D341Med (cell line): ENCODE data around the gene PBXIP1.
A peak's percentile ranks its signal among the peaks of the same experiment; 100 is the strongest.
"Not testable (repeated sequence)": the region's sequence is repeated elsewhere in the genome, so short reads cannot be mapped to it uniquely, and the experiment has no call there.

Source experiments
- DNase-seq: peaks from one replicate; pipeline ENCODE4 v3.0.0; 2012; ENCODE audit warnings: low spot score

Gene PBXIP1

DNA sequence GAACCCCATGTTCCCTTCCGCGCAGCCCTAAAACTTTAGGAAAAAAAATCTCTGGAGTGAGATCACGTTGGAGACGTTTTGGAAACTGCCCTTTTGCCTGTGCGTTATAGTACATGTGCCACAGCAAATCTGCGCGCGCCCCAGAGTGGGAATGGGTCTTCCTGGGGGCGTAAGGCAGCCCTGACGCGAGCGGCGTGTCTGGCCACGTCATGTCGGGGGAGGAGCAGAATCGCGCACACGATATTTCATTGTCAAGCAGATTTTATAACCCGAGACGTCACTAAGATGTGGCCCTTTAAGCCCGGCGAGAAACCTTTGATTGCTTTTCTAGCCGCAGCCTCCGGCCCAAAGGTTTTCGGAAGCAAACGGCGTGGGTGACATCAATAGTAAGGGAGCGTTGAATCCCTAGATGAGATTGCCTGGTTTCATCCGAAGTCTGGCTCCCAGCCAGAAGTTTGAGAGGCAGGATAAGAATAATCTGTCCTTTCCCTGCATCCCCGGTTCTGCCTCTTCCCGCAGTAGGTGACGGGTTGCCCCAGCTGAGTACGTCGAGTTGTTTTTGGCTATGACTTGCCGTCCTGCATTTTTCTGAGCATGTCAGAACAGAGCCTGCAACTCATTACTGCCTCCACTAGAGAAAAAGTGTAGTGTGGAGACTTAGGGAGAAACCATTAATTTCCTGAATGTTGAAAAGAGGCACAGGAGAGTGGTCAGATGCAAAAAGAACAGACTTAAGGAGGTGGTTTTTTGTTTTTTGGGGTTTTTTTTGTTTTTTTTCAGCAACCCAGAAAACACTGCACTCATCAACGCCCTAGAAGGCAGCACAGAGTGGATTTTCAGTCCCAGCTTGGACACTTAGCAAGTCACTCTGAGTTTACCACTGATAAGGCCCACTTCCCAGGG lies 18.6 kb downstream of the PBXIP1 start:
- DNase-seq, result peak; percentile 95

DNA sequence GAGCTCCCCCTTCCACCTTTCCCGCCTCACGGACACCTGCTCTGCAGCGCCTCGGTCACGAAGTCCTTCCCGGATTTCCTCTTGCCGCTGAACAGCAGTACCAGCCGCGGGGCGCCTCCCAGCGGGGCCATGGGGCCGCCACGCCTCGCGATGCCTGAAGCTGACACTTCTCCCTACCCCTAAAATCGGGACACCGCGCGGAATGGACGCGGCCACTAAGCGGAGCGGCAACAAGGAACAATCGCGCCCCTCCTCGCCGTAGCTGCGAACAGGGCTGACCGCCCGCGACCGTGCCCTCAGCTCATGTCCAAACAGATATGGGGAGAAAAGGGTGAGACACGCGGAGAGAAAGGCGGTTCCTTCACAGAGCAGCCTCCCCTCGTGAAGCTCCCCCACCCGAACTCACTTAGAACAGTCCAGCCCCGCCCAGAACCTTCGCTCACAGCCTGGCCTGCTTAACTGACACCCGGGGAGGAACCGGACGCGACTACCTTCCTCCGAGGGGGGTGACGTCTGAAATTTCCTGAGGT lies 19.3 kb downstream of the PBXIP1 start, which contains the start of gene PMVK:
Gene PMVK, minus strand, starts transcription at position 165 of the 530 bp plus-strand sequence. Its CDS starts 34 bp downstream, at position 131.
- peak; percentile 97 for DNase-seq

DNA sequence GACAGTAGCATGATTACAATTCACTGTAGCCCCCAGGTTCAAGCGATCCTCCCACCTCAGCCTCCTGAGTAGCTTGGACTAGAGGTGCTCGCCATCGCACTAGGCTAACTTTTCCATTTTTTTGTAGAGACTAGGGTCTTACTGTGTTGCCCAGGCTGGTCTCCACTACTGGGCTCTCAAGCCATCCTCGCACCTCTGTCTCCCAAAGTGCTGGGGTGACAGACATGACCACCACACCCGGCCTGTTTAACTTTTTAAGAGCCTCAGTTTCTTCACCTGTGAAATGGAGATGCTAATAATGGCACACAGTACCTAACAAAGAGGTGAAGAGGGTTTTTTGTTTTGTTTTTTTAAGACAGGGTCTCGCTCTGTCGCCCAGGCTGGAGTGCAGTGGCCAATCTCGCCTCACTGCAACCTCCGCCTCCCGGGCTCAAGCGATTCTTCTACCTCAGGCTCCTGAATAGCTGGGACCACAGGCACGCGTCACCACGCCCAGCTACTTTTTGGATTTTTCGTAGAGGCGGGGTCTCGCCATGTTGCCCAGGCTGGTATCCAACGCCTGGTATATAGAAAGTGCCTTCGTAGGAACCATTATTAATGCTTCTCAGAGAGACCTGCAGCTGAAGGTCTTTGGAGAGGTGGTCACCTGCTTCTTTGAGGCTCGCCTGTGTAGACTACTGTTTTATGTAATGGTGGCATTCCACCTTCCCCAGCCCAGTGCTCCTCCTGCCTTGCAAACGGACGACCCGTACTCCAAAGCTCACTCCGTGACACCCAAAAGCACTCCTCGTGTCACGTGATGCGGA lies 19.9 kb downstream of the PBXIP1 start:
- no peak for DNase-seq

DNA sequence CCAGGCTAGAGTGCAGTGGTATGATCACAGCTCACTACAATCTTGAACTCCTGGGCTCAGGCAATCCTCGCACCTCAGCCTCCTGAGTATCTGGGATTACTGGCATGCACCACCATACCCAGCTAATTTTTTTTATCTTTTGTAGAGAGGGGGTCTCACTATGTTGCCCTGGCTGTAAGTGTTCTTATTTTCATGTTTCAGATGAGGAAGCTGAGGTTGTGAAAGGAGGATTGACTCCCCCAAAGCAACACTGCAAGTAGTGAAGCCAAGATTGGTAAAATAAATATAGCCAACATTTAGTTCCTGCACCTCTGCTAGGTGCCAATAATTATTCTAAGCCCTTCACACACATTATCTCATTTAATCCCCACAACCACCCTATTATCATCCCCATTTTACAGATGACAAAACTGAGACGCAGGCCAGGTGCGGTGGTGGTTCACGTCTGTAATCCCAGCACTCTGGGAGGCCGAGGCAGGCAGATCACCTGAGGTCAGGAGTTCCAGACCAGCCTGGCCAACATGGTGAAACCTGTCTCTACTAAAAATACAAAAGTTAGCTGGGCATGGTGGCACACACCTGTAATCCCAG lies 21.4 kb downstream of the PBXIP1 start:
- DNase-seq, result no peak

DNA sequence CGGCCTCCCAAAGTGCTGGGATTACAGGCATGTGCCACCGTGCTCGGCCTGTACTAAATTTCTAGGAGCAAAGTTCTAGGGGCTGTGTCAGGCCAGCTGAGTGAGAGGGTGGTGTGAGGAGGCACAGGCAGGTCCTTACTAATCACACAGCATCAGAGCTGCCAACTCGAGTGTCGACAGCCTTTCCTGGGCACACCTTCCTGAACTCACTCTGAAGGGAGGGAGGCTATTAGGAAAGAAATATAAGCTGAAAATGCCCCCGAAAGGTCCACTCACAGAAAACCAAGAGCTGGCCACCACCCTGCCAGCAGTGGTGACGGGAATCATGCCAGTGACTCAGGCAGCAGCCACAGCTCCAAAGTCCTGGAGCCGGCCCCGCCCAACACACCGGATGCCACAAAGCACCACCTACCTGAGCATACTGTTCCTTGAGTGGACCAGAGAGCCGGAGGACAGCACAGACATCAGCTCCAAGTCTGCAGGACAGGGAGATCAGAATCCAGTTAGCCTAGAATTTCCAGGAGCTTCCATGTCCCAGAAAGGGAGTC lies 23.9 kb downstream of the PBXIP1 start:
- DNase-seq, result no peak

DNA sequence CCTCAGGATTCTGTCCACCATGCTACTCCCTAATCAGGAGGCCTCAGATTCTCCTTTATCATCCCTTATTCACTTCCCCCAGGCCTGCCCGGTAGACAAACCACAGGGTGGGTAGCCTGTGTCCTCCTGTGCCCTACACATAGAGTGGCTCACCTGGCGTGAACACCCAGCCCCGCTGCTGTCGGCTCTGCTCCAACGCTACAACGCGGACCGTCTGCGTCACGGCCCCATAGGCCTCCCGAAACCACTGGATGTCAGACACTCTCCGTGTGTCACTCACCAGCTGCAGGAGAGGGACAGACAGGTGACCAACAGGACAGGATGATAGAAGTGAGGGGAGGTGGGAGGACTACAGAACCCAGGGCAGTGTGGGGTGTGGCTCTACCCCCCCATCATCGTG lies 29.7 kb downstream of the PBXIP1 start:
- peak; percentile 10 for DNase-seq

DNA sequence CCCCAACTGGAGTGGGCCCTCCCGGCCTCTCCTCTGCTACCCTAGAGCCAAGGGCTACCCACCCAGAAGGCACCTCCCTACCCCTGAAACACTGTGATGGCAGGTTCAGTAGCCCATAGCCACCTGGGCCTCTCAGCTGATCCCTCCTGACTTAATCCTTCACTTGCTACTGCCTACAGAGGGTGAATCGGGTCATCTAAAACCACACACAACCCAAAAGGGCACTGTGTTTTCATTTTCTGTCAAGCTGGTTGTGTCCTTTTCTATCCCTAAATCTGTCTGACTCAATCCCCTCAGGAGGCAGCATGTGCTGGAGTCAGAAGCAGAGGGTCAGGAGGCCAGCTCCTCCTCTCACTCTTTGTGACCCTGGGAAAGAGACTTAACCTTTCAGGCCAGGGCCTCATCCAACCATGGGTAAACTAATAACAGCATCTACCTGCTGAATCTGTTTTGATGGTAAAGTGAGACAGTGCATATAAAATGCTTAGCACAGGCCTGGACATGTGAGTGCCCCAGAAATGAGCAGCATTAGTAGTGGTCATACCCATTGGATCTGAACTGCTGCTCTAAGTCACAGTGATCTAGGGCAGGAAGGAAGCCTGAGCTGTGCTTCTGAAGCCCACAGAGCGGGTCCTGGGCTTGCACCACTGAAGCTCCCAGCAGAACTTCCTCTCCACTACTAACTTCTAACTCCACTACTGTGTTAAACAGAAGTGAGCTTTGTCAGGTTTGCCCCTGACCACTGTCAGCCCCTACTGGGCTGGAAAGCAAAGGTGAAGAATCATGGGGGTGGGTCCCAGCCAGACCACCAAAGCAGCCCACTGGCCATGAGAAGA lies 30.3 kb downstream of the PBXIP1 start:
- DNase-seq, result peak; percentile 21

DNA sequence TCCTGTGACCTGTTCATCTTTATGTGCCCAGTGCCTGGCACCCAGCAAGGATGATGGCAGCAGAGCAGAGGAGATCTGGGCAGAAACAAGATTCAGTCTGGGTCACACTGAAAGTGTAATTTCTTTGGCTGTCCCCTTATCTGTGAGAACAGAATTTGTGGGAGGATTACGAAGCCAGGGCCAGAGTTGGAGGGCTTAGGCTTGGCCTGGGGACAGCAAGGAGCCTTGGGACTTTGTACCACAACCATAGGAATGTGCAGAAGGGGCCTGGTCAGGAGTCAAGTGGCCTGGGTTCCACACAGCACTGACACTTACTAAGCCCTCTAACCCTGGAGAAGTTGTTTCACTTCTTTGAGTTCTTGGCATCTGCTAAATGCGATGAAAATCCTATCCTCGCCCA lies 32.2 kb downstream of the PBXIP1 start:
- no peak for DNase-seq

DNA sequence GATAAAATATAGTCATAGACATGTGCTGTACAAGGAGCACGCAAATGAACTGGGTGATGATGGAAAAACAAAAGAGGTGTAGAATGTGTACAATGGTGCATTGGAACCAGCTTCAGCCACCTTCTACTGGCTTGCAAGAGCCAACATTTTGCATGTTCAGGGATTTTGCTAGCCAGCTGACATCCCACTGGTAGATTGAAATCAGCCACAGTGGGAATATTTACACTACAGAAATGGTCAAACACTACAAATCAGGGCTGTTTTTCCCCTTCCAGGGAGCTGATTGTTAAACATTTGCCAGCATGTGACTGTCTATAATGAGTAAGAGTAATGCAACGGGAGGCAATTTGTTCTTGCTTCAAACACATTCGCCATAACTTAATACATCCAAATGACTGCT lies 42.6 kb downstream of the PBXIP1 start:
- DNase-seq, result no peak

DNA sequence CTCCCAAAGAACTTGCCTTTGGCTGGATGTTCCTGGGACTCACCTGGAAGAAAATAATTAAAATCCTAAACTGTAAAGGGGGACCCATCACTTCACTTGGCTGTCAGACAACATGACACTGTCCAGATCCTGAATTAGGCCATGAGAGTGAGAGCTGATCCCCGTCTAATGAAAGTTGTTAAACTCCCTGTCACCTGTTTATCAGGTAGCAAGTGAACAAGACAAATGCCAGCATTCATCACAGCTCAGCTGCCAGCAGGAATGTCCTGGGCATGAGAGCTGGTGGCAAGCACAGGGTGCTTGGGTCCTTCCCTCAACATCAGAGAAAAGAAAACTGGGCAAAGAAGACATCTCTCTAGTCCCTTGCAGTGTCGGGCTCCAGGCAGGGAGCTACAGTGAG lies 43.1 kb downstream of the PBXIP1 start:
- DNase-seq, result no peak

DNA sequence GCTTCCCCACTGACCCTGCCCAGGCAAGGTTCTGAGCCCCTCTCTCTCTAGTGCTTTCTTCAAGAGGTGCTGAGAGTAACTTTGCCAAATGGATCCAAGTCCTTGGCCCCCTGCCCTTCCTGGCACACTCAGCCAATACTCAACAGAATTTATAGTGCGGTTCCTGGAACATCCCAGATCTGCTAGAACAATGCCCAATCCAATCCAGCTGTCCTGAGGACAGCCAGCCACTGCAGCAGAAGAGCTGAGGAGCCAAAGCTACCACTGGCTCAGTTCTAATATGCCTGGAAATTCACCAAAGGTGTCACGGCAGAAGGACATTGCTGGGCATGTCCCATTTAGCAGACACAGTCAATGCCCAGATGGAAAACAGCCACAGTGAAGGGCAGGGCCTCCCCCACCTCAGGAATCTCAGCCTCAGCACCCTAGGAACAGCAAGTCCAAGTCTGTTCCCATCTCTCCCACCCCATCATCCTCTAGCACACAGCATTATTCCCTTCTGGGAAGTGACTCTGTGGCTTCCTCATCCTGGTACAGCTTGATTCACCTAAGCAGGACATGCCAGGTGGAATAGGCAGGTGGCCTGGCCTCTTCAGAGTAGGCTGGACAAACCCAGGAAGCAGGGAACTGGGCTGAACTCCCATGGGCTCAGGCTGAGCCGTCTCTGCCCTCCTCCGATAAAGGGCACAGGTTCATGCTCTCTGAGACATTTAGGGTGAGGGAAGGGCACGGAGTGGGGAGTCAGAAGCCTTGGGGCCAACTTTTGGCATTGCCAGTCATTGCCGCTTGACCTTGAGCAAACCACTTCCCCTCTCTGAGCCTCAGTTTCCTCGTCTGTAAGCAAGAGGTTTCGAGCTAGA lies 44.0 kb downstream of the PBXIP1 start:
- no peak for DNase-seq

DNA sequence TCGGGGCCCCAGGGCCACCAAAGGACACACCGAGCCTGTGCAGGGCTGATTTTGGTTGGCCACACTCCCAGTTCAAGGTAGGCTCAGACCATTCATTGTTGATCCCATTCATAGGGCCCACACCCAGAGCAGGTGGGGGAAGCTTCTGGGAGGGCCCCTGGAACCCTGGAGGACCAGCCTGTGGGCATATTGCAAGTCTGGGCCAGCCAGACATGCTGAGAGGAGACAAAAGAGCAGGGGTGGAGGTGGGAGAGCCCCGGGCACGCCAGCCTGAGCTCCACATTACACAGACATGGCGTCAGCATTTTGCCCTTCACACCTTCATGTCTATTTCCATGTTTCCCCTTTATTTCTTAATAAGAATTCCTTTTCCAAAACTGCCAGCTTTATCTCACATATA lies 45.0 kb downstream of the PBXIP1 start:
- no peak for DNase-seq

DNA sequence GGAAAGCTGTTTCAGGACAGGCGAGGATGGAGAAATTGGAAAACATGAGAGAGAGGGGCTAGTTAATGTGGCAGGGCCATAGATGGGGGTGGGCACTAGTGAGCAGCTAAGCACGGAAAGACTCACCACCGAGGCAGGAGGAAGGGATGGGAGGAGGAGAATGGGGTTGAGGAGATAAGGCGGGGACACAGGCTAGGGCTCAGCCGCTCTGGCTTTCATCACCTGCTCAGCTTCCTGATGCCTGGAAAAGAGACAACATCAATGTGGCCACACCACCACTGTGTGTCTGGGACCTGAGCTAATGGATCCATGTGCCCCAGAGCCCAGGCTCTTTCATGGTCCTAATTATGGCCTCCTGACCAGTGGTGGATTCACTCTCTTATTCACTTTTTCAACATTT lies 47.0 kb downstream of the PBXIP1 start:
- DNase-seq, result no peak

DNA sequence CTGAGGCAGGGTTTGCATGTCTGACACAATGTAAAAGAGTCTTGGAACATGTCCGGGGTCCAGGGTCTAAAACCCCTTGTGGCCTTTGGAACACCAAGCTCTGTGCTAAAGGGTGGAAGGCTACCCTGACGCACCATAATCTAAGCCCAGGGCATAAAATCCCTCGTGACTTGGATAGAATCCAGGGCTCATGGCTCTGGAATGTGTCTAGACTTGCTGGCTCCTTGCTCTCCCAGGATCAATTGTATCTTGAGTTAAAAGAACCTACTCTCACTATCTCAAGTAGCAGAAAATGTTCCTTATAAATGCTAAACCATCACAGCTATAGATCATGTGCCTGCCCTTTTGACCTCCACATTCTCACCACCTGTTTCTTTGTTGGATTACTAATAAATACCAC lies 47.8 kb downstream of the PBXIP1 start:
- not testable (repeated sequence) for DNase-seq

DNA sequence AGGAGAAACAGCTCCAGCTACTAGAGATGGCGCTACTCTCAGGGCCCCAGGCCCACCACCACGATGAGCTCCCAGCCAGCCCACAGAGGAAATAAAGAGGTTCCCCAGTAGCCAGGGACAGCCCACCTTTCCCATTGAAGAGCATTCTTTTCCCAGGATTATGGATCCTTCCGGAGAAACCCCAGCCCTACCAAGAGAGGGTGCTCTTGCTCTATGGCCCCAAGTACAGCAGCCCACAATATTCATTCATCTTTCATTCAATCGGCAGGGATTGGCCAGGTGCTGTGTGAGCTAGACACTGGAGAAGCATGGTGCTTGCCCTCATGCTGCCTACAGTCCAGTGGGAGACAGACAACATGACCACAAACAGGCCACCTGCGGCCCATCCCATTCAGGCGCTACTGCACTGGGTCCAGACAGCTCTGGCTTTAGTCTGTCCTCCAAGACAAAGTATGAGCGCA lies 49.2 kb downstream of the PBXIP1 start:
- DNase-seq, result no peak

DNA sequence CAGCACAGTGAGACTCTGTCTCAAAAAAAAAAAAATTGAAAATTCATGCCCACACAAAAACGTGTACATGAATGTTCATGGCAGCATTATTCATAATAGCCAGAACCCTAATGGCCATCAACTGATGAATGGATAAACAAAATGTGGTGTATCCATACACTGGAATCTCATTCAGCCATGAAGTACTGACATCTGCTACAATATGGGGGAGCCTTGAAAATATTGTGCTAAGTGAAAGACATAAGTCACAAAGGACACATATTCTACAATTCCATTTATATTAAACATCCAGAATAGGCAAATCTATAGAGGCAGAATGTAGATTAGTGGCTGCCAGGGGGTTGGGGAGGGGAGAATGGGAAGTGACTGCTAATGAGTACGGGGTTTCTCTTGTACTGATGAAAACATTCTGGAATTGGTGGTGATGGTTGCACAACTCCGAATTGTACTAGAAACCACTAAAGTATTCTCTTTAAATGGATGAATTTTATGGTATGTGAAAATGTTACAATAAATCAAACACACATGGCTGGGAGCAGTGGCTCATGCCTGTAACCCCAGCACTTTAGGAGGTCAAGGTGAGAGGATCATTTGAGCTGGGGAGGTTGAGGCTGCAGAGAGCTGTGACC lies 52.8 kb downstream of the PBXIP1 start:
- DNase-seq, result no peak

DNA sequence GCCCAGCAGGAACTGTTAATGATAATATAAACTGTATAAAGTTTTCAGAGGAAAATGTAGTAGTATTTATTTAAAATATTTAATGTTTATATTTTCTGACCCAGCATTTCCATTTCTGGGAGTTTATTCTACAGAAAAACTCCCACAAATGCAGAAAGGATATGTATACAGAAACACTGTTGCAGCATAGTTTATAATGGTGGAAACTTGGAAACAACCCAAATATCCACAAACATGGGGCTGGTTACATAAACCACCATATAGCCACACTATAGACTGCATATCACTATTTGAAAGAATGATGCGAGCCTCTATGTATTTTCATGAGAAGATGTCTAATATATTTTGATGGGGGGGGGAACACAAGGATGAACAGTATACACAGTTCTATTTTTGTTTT lies 54.3 kb downstream of the PBXIP1 start:
- no peak for DNase-seq

DNA sequence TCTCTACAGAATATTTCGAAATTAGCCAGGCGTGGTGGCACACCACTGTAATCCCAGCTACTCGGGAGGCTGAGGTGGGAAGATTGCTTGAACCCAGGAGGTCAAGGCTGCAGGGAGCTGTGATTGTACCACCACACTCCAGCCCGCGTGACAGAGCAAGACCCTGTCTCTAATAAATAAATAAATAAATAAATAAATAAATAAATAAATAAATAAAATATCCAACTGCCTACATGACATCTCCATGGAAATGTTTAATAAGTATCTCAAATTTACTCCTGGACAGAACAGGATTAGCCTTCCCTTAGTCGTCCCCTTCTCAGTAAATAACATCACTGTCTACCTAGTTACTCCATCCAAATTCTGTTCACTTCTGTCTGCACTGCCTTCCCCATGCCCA lies 56.9 kb downstream of the PBXIP1 start:
- DNase-seq, result no peak

DNA sequence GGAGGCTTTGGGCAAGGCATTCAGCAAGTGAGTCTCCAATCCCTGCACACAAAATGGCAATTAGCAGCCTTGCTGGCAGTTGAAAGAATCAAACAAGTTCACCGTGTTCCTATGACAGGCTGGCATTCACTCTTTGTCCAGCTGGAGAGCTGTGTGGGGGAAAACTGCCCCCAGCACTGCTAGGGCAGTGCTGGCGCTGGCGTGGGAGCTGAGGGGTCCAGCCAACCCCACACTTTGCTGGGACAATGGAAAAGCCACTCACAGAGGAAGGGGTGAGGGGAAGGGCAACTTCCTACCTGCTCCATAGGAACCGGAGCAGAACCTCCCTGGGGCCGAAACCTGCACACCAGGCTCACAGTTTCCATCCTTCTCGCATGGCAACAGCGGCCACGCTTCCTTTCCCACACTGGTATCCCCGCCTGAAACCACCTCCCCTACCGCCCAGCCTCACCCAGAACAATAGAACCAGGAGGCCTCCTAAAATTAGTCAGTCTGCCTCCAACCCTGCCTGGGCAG lies 59.1 kb downstream of the PBXIP1 start:
- DNase-seq, result no peak
